Neural cell (in vitro differentiated cells): ENCODE measurements around the gene SERTAD1.

Source experiments
- EP300 ChIP-seq: fragments of 450-650 bp; conservative IDR thresholded peaks from 2 replicates; pipeline ENCODE4 v1.6.1; 2014; ENCODE audit warnings: antibody characterized with exemption, mild to moderate bottlenecking, moderate library complexity; ENCODE audit not compliant: poor library complexity, severe bottlenecking
- EZH2 ChIP-seq: fragments of 200-600, 300-800 bp; shearing (Covaris generic), sonication (generic); IDR thresholded peaks from 2 replicates; pipeline ENCODE4 v1.6.1; 2014; ENCODE audit warnings: antibody characterized with exemption, low read length, borderline replicate concordance, mild to moderate bottlenecking; ENCODE audit not compliant: insufficient read depth, poor library complexity, severe bottlenecking
- POLR2AphosphoS5 ChIP-seq: IDR thresholded peaks from 2 replicates; pipeline ENCODE4 v1.6.1; 2012
- RAD21 ChIP-seq: fragments of 450-650 bp; conservative IDR thresholded peaks from 2 replicates; pipeline ENCODE4 v1.6.1; 2014; ENCODE audit warnings: antibody characterized with exemption, mild to moderate bottlenecking, moderate library complexity
- SMC3 ChIP-seq: fragments of 450-650 bp; conservative IDR thresholded peaks from 2 replicates; pipeline ENCODE4 v1.6.1; 2014; ENCODE audit warnings: antibody characterized with exemption, mild to moderate bottlenecking, moderate library complexity; ENCODE audit not compliant: poor library complexity
- TAF1 ChIP-seq: IDR thresholded peaks from 2 replicates; pipeline ENCODE4 v1.6.1; 2012; ENCODE audit warnings: low read depth
- TF ChIP-seq, protein P1 (sequence below): fragments of 450-650 bp; IDR thresholded peaks from 2 replicates; pipeline ENCODE4 v1.5.1; 2014; ENCODE audit warnings: antibody characterized with exemption, mild to moderate bottlenecking, moderate library complexity; ENCODE audit not compliant: poor library complexity, severe bottlenecking
- TF ChIP-seq, protein P2 (sequence below): IDR thresholded peaks from 2 replicates; pipeline ENCODE4 v1.6.1; 2012; ENCODE audit warnings: borderline replicate concordance

DNA sequence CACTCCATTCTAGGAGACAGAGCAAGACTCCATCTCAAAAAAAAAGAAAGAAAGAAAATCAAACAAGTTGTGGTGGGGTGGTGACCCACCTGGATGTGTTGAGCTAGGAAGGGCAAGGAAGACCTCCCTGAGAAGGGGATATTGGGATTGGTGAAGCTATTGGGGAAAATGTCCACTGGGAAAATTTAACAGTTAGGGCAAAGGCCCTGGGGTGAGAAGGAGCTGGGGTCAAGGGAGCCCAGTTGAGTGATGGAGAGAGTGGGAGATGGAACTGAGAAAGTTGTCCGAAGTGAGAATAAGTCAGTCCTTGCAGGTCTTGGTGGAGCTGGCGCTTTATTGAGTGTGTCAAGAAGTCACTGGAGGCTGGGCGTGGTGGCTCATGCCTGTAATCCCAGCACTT is 12.5 kb upstream of the SERTAD1 start:
- no peak for TF ChIP-seq TAF1
- TF ChIP-seq SMC3, result no peak
- TF ChIP-seq, protein P1, sequence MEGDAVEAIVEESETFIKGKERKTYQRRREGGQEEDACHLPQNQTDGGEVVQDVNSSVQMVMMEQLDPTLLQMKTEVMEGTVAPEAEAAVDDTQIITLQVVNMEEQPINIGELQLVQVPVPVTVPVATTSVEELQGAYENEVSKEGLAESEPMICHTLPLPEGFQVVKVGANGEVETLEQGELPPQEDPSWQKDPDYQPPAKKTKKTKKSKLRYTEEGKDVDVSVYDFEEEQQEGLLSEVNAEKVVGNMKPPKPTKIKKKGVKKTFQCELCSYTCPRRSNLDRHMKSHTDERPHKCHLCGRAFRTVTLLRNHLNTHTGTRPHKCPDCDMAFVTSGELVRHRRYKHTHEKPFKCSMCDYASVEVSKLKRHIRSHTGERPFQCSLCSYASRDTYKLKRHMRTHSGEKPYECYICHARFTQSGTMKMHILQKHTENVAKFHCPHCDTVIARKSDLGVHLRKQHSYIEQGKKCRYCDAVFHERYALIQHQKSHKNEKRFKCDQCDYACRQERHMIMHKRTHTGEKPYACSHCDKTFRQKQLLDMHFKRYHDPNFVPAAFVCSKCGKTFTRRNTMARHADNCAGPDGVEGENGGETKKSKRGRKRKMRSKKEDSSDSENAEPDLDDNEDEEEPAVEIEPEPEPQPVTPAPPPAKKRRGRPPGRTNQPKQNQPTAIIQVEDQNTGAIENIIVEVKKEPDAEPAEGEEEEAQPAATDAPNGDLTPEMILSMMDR, result no peak
- TF ChIP-seq, protein P2, sequence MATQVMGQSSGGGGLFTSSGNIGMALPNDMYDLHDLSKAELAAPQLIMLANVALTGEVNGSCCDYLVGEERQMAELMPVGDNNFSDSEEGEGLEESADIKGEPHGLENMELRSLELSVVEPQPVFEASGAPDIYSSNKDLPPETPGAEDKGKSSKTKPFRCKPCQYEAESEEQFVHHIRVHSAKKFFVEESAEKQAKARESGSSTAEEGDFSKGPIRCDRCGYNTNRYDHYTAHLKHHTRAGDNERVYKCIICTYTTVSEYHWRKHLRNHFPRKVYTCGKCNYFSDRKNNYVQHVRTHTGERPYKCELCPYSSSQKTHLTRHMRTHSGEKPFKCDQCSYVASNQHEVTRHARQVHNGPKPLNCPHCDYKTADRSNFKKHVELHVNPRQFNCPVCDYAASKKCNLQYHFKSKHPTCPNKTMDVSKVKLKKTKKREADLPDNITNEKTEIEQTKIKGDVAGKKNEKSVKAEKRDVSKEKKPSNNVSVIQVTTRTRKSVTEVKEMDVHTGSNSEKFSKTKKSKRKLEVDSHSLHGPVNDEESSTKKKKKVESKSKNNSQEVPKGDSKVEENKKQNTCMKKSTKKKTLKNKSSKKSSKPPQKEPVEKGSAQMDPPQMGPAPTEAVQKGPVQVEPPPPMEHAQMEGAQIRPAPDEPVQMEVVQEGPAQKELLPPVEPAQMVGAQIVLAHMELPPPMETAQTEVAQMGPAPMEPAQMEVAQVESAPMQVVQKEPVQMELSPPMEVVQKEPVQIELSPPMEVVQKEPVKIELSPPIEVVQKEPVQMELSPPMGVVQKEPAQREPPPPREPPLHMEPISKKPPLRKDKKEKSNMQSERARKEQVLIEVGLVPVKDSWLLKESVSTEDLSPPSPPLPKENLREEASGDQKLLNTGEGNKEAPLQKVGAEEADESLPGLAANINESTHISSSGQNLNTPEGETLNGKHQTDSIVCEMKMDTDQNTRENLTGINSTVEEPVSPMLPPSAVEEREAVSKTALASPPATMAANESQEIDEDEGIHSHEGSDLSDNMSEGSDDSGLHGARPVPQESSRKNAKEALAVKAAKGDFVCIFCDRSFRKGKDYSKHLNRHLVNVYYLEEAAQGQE, result no peak
- TF ChIP-seq RAD21, result no peak
- TF ChIP-seq EZH2, result no peak
- no peak for TF ChIP-seq EP300
- no peak for TF ChIP-seq POLR2AphosphoS5
